GM23338 (cell line): ENCODE measurements around the gene BANP. TPM values are rescaled to one million over a fixed set of nuclear protein-coding genes. Genes with fewer than 3 reads are reported as not detected.
"Not testable (repeated sequence)": the region's sequence is repeated elsewhere in the genome, so short reads cannot be mapped to it uniquely, and the experiment has no call there.

Source experiments
- ATAC-seq: fragments of 200-7000 bp; cut with Tn5 transposase; 3 replicates; pipeline ENCODE4 v1.9.1; 2020
- DNase-seq: peaks from one replicate; pipeline ENCODE4 v3.0.0-alpha.2; 2015; ENCODE audit warnings: low spot score
- H2AFZ ChIP-seq: fragments of 200-600 bp; sonication (generic); 2 replicates; pipeline ENCODE4 v1.8.0; 2016; ENCODE audit warnings: antibody characterized with exemption, mild to moderate bottlenecking, moderate library complexity
- H3F3A ChIP-seq: fragments of 200-600 bp; sonication (generic); replicated peaks from 2 replicates; pipeline ENCODE4 v1.8.0; 2017; ENCODE audit warnings: antibody characterized with exemption, mixed run types, low read depth
- H3K27ac ChIP-seq: fragments of 200-600 bp; sonication (generic); 2 replicates; pipeline ENCODE4 v1.6.1; 2016; ENCODE audit warnings: low read depth
- H3K27me3 ChIP-seq: fragments of 200-600 bp; sonication (generic); 2 replicates; pipeline ENCODE4 v1.8.0; 2016; ENCODE audit warnings: mild to moderate bottlenecking, mixed run types, moderate library complexity; ENCODE audit not compliant: insufficient read depth
- H3K36me3 ChIP-seq: fragments of 200-600 bp; sonication (generic); 2 replicates; pipeline ENCODE4 v1.8.0; 2016; ENCODE audit warnings: mild to moderate bottlenecking; ENCODE audit not compliant: insufficient read depth
- H3K4me1 ChIP-seq: fragments of 200-600 bp; sonication (generic); 2 replicates; pipeline ENCODE4 v1.8.0; 2016; ENCODE audit warnings: mild to moderate bottlenecking, moderate library complexity; ENCODE audit not compliant: insufficient read depth
- H3K4me2 ChIP-seq: fragments of 200-600 bp; sonication (generic); 2 replicates; pipeline ENCODE4 v1.7.1; 2017; ENCODE audit warnings: mixed run types
- H3K4me3 ChIP-seq: fragments of 200-600 bp; sonication (generic); 2 replicates; pipeline ENCODE4 v1.6.1; 2016; ENCODE audit warnings: mixed run types
- H3K79me2 ChIP-seq: fragments of 200-600 bp; sonication (generic); replicated peaks from 2 replicates; pipeline ENCODE4 v1.8.0; 2017; ENCODE audit warnings: mild to moderate bottlenecking; ENCODE audit not compliant: insufficient read depth
- H3K9me2 ChIP-seq: fragments of 200-600 bp; sonication (generic); 2 replicates; pipeline ENCODE4 v1.8.0; 2017; ENCODE audit not compliant: insufficient read depth
- H4K20me1 ChIP-seq: fragments of 200-600 bp; sonication (generic); replicated peaks from 2 replicates; pipeline ENCODE4 v1.8.0; 2017; ENCODE audit warnings: mild to moderate bottlenecking; ENCODE audit not compliant: insufficient read depth
- H3K27ac Mint-ChIP-seq: 2 replicates; pipeline ENCODE4 v1.8.0; 2020; ENCODE audit warnings: inconsistent platforms, mild to moderate bottlenecking, moderate library complexity, mixed read lengths
- H3K27me3 Mint-ChIP-seq: 3 replicates; pipeline ENCODE4 v1.8.0; 2022; ENCODE audit warnings: low read depth, mild to moderate bottlenecking, moderate library complexity, mixed read lengths, inconsistent platforms; ENCODE audit not compliant: insufficient read depth, poor library complexity
- H3K36me3 Mint-ChIP-seq: 3 replicates; pipeline ENCODE4 v1.8.0; 2021; ENCODE audit warnings: low read depth, mild to moderate bottlenecking, inconsistent platforms, moderate library complexity, mixed read lengths
- H3K4me1 Mint-ChIP-seq: 3 replicates; pipeline ENCODE4 v1.8.0; 2020; ENCODE audit warnings: mild to moderate bottlenecking, inconsistent platforms, mixed read lengths
- H3K4me3 Mint-ChIP-seq: 3 replicates; pipeline ENCODE4 v1.8.0; 2021; ENCODE audit warnings: moderate library complexity, mild to moderate bottlenecking, inconsistent platforms, mixed read lengths
- H3K9me3 Mint-ChIP-seq: 3 replicates; pipeline ENCODE4 v1.8.0; 2020; ENCODE audit warnings: moderate library complexity, mild to moderate bottlenecking, inconsistent platforms, mixed read lengths
- CREB1 ChIP-seq: fragments of 250-450 bp; sonication (Bioruptor Pico); IDR thresholded peaks from 2 replicates; pipeline ENCODE4 v1.5.0; 2020; ENCODE audit warnings: low read depth, mild to moderate bottlenecking, moderate library complexity
- ETS1 ChIP-seq: IDR thresholded peaks from 2 replicates; pipeline ENCODE4 v1.6.1; 2016; ENCODE audit warnings: antibody characterized with exemption
- EZH2phosphoT487 ChIP-seq: fragments of 200-600 bp; sonication (generic); IDR thresholded peaks from one replicate; pipeline ENCODE4 v1.8.1; 2018; ENCODE audit warnings: antibody characterized with exemption; ENCODE audit not compliant: unreplicated experiment
- JUNB ChIP-seq: IDR thresholded peaks from one replicate; pipeline ENCODE4 v1.6.1; 2016; ENCODE audit warnings: antibody characterized with exemption; ENCODE audit not compliant: unreplicated experiment
- POLR2AphosphoS5 ChIP-seq: IDR thresholded peaks from 2 replicates; pipeline ENCODE4 v1.6.1; 2016; ENCODE audit warnings: antibody characterized with exemption, low read depth
- ZNF331 ChIP-seq: fragments of 250-450 bp; sonication (Bioruptor Pico); IDR thresholded peaks from 2 replicates; pipeline ENCODE4 v1.5.0; 2020; ENCODE audit warnings: low read depth, mild to moderate bottlenecking, moderate library complexity
- polyA plus RNA-seq: library from polyadenylated mRNA; unstranded; fragments of >200 nt; fragmentation: Nextera tagmentation; extraction: Ambion mirVana; gene quantifications from 2 replicates; pipeline ENCODE4 v1.2.1, GENCODE V29; 2016
- total RNA-seq: library from RNA; depleted of rRNA; stranded (reverse); fragments of >200 nt; shearing (Covaris generic); gene quantifications from 2 replicates; pipeline ENCODE4 v1.2.3, GENCODE V29; 2014
- TF ChIP-seq, protein P1 (sequence below), 2 experiments: fragments of 200-600 bp in 1 of 2; sonication (generic) in 1 of 2; conservative IDR thresholded peaks; 2 replicates each; pipeline versions ENCODE4 v1.5.1 to v1.6.1; 2016 to 2017; ENCODE audit warnings: antibody characterized with exemption in 2 of 2, low read depth in 2 of 2, mild to moderate bottlenecking in 2 of 2, moderate library complexity in 1 of 2

BANP gene
- total and polyA plus RNA-seq, 2 experiments from 2014 or later, result 22.3 to 48.0 TPM

DNA sequence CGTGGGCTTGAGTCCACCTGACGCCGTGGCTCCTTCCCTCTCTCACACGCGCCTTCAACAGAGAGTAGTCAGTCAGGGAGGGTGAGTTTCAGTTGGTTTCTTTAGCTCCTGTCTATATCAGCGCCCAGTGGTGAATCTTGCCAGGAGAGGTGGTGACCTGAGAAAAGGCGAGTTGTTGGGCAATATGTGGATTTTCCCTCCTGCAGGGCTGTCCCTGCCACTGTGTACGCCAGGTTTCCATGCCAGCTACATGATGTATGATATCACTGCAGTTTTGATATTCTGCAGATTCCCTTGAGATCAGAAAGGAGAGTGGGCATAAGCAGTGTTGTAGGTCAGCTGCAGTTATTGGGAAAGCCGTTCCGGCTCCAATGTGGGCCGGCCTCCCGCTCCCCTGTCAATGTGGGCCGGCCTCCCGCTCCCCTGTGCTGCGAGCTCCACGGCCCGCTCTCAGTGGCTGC is 31.4 kb downstream of the BANP start (continued):
- TF ChIP-seq CREB1 (CRISPR knock-in tag), result no peak
- TF ChIP-seq POLR2AphosphoS5, result no peak
- TF ChIP-seq EZH2phosphoT487, result no peak
- TF ChIP-seq, protein P1, sequence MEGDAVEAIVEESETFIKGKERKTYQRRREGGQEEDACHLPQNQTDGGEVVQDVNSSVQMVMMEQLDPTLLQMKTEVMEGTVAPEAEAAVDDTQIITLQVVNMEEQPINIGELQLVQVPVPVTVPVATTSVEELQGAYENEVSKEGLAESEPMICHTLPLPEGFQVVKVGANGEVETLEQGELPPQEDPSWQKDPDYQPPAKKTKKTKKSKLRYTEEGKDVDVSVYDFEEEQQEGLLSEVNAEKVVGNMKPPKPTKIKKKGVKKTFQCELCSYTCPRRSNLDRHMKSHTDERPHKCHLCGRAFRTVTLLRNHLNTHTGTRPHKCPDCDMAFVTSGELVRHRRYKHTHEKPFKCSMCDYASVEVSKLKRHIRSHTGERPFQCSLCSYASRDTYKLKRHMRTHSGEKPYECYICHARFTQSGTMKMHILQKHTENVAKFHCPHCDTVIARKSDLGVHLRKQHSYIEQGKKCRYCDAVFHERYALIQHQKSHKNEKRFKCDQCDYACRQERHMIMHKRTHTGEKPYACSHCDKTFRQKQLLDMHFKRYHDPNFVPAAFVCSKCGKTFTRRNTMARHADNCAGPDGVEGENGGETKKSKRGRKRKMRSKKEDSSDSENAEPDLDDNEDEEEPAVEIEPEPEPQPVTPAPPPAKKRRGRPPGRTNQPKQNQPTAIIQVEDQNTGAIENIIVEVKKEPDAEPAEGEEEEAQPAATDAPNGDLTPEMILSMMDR (conservative IDR thresholded peaks at IDR 0.05; ENCODE audit: low read depth in 2 of 2), result no peak
- no peak for TF ChIP-seq JUNB
- no peak for TF ChIP-seq ZNF331 (CRISPR knock-in tag)
- TF ChIP-seq ETS1, result no peak

DNA sequence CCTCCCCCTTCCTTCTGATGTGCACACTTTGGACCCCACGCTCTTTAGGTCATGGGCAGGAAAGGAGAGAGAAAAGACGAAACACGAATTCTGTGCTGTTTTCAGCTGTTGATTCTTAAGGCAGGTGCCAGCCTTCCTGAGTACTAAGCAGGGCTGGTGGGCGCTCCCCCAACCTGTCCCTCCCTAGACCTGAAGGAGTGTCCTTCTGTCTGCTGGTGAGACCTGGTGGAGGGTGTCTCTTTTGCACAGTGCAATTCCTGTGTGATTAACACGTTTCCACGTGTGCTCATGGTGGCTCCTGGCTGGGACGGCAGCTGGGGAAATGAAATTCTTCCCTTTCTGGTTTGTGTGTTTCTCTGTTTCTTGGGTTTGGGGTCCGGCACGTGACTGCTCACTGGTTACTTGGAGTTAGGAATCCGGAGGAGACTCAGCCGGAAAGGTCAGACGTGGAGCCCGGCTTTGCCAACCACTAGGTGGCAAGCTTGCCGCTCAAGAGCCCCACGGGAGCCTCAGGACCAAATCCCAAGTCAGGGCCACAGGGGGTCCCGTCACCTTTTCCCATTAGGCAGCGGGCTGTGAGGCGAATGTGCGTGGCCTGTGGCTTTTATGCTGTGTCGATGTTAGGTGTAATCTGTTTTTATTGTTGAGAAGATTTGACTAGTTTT is 32.0 kb downstream of the BANP start:
- H3K79me2 ChIP-seq, H3F3A ChIP-seq, H3K27ac ChIP-seq, H3K36me3 ChIP-seq, H3K27me3 ChIP-seq, H3K4me1 ChIP-seq, H3K4me2 ChIP-seq, H3K4me3 Mint-ChIP-seq, H3K4me1 Mint-ChIP-seq, H3K9me3 Mint-ChIP-seq, H3K4me3 ChIP-seq, H3K27me3 Mint-ChIP-seq, H4K20me1 ChIP-seq, H3K9me2 ChIP-seq, H2AFZ ChIP-seq: not testable (repeated sequence)
- TF ChIP-seq, protein P1 (conservative IDR thresholded peaks at IDR 0.05; ENCODE audit: low read depth in 2 of 2), result peak; percentile 40 to 42
- peak overlapping the region; percentile 64 for H3K27ac Mint-ChIP-seq
- DNase-seq (peak; percentile 40), ATAC-seq (peak; percentile 96)
- H3K36me3 Mint-ChIP-seq, result peaks cover 23% of the 10 kb centered on the region

DNA sequence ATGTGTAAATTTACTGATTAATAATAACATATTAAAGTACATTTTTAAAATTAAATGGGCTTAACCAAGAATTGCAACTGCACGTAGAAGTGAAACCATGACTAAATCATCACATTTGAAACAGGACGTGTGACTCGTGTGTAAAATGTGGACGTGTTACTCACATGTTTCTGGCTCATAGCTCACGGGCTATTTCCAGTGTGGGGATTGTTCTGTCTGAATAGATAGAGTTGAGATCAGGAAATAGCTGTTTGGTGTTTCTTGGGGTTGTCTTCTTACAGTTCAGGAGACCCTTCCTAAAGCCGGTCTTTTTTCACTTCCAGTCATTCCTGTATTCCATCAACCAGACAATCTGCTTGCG is 32.5 kb downstream of the BANP start:
- not testable (repeated sequence) for H3K4me1 ChIP-seq, ATAC-seq, H3K79me2 ChIP-seq, H3F3A ChIP-seq, H3K4me2 ChIP-seq, H3K27me3 Mint-ChIP-seq, H3K36me3 ChIP-seq, H3K4me3 ChIP-seq, H2AFZ ChIP-seq, H3K27me3 ChIP-seq, H4K20me1 ChIP-seq, H3K4me3 Mint-ChIP-seq, H3K9me3 Mint-ChIP-seq, H3K4me1 Mint-ChIP-seq, H3K27ac Mint-ChIP-seq, H3K9me2 ChIP-seq, DNase-seq, H3K27ac ChIP-seq
- H3K36me3 Mint-ChIP-seq, result peaks cover 23% of the 10 kb centered on the region

DNA sequence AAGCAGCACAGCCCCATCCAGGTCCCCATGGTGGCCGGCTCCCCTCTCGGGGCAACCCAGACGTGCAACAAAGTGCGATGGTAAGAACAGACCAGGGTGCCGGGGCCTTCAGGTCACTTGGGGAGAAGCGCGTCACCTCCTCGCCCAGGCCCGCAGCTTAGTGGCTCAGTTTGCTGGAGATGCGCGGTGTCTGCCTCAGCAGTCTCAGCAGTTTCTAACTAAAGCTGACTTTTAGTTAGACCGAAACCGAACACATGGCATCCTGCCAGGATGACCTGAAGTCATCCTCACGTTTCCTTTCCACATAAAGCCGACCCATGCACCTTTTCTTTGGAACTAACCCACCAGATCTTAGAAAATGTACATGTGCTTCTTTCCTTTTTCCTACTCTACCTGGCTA is 32.9 kb downstream of the BANP start:
- not testable (repeated sequence) for H3K27ac ChIP-seq, H4K20me1 ChIP-seq, H3K4me1 ChIP-seq, H2AFZ ChIP-seq, H3K4me3 ChIP-seq, ATAC-seq, H3K9me2 ChIP-seq, H3K79me2 ChIP-seq, H3K4me3 Mint-ChIP-seq, H3K9me3 Mint-ChIP-seq, H3K36me3 ChIP-seq, H3K27ac Mint-ChIP-seq, DNase-seq, H3K27me3 ChIP-seq, H3F3A ChIP-seq, H3K27me3 Mint-ChIP-seq, H3K4me2 ChIP-seq
- H3K36me3 Mint-ChIP-seq, result peaks cover 23% of the 10 kb centered on the region
- H3K4me1 Mint-ChIP-seq, result peaks cover 13% of the 10 kb centered on the region
